Stimulated activated CD4-positive, alpha-beta T cell treated with anti-CD3 and anti-CD28 coated beads, Interleukin-15, amount 100 ng/mL, for 48 hours (primary cell): ENCODE data around the gene JARID2.
A peak's percentile ranks its signal among the peaks of the same experiment; 100 is the strongest.

ENCODE experiments used
- DNase-seq, 2 donors: peaks; one replicate each; pipeline ENCODE4 v3.0.0-alpha.2; 2020; ENCODE audit warnings: low read depth in 2 of 2

JARID2 gene

DNA sequence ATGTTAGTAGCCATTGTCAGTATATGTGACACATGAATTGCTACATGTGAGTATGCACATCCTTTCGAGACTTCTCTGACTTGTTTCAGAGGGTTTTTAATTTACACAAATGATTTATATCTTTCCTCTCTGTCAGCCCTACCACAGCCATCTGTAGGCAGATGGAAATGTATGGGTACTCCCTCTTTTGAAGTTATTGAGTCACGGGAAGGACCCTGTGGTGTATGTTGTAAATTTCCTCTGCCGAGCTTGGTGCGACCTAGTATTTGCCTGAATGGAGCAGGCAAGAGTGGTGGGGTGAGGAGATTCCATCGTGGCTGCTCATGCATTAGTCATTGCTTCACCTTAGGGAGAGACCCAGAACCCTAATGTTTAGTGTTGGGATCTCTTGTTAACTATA, 171.9 kb downstream of the JARID2 start:
- peak; percentile 36 to 41 for DNase-seq

DNA sequence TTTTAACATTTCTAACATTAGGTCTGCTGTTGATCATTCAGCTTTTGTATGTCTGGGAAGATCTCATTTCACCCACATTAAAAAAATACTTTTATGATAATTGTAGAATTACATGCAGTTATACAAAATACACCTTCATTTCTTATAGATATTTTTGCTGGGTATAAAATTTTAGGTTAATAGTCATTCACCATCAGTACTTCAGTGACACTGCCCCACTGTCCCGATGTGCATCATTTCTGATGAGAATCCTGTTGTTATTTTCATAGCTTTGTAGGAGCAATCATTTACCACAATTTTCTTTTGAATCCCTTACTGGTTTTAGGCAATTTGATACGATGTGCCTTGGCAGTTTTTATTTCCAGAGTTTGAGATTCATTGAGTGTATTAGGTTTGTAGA, 173.6 kb downstream of the JARID2 start:
- no peak for DNase-seq

DNA sequence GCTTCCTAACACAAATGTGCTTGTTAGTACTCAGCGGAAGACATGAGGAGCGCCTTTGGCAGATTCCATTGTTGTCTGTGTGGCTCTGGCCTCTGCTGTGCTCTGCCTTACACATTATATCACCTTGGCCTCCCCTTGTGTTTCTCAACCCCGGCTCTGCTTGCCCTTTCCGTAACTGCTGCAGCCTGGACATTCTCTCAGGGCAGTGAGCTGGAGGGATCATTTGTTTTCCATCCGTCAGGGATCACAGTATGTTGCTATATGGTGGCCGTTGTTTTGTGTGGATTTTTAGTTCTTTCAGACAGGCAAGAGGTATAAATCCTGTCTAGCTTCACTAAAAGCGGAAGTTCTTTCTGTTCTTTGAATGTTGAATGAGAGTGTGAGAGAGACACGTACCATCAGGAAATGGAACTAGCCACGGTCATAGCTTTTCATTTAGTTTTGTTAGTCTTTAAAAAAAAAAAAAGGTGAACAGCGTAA, 175.1 kb downstream of the JARID2 start:
- DNase-seq, result no peak

DNA sequence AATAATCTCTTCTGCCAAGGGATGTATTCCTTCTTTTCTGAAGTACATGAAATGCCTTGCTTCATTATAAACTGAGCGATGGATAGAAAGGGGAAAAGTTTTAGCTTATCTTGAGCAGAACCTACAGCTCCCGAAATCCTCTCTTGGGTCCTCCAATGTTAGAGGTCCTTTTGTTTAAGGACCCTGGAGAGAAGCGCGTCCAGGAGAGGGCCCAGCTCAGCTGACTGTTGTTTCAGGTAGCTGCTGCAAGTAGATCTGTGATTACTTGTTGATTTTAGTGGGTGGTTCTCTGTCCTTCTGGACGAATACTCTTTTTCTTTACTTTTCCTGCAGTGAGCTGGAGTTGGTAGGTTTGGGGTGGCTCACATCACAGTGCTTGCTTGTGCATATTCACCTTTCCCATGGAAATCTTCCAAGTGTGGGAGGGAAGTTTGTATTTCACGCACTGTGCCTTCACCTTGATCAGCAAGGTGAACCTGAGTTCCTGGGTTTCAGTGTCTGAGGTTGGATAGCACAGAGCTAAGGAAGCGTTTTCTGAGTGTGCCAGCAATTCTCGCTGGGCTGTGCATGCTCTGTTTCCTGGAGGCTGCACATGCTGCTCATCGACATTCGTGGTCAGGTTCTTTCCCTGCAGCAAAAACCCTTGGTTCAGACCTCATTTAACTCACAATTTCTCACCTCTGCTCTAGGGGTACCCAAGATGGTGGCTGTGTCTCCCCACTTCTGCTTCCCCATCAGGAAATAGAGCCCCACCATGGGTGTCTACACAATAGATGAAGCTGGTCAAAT, 176.3 kb downstream of the JARID2 start:
- DNase-seq, result no peak

DNA sequence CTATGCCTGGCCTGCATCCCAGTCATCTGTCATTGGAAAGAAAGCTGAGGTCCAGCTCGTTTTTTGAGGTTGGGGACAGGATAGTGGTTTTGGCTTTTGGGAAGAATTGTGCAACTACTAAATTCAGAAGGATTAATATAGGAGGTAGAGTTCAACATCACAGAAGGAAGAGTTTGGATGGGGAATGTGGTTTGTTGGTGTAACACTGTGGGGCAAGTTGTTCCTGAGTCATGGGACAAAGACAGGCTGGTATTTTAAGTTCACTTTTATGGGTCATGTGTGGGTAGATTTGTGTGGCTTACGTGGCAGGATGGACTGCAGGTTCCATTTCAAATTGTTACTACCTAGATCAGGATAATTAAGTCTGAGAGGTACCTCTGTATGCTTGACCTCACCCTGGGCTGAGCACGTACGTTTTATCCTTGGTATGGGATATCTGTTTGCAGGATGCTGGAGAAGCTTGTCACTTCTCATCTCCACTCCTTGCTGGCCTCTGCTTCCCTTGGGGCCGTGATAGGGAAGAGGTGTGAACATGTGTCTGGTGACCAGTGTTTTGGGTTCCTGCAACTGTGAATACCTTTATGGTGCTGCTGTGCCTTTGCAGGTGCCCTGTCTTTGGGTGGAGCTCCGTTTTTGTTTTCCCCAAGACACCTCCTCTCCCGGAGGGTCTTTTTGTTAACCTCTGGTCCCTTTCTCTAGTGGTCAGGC, 177.6 kb downstream of the JARID2 start:
- DNase-seq, result no peak

DNA sequence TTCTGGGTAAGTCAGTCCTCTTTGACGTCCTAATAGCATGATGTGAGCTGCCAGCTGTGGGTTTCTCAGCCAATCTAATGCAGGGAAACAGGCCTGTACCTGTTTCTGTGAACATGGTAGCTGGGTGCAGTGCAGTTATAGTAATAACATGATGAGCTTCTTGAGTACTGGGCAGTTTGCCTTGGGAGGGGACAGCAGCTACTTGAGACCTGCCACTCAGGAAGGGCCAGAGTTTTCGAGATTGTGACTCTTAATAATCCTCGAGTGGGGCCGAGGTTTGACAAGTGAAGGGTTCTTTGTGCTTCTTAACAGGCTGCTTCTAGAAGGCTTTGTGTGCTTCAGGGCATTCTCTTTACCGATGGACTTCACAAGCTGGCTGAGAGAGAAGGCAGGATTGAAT, 180.1 kb downstream of the JARID2 start:
- DNase-seq, result no peak

DNA sequence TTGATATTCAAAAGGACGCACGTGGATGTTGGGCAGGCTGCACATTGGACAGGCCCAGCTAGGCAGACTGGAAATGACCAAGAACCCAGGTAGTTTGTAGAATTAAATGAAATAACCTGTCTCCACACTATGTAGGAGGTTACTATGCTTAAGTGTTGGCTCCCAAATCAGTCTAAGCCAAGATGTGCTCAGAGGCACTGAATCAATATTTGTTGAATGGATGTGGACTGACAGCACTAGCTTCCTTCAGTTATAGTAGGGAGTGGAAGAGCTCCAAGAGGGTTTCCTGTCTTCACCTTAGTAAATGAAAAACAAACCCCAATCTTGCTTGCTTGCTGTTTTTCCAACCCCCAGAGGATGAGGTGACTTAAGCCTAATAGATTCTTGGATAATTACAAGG, 180.5 kb downstream of the JARID2 start:
- DNase-seq, result no peak

DNA sequence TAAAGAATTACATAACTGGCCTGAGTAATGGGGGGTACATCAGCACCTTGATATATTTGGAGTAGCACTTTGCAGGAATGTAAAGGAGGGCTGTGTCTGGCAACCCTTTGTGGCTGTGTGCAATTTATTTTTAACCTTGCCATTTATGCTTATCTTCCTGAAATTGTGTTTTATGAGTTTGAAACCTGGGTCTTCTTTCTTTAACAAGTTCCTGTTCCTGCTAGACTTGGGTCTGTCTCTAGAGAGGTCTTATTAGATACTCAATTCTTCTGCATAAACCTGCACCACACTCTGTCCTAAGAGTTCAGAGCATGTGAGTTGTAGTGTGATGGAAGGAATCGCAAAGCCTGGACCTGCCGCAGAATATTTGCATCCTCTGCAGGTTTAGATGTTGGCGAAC, 181.0 kb downstream of the JARID2 start:
- DNase-seq, result no peak

DNA sequence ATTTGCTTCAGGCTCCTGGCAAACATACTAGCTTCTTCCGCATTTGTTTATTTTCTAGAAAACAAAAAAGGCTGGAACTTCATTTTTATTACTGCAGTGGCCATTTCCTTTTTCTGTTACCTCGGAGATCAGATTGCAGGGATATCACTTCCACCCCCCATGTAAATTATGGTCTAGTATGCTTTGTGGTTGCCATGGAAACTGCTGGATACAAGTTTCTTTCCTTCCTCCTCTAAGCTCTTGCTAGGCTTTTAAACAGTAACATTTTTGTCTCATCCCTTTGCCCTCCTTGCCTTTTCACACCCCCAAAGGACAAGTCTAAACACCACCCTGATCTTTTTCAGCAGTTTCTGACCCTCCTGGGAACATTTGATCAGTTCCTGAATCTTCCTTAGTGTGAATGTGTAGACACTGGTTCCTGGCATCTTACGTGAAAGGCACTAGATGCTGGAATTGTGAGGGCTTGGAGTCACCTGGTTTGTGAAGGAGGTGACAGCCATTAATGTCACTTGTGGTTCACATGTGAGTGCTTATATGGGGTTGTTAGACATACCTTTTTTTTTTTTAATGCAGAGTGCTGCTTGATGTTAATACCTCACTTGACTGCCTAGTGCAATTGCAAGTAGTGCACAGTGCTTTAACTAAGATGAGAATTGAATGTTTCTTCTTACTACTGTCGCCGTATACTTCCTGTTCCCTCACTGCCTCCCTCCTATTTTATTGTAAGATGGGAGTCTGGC, 181.6 kb downstream of the JARID2 start:
- no peak for DNase-seq

DNA sequence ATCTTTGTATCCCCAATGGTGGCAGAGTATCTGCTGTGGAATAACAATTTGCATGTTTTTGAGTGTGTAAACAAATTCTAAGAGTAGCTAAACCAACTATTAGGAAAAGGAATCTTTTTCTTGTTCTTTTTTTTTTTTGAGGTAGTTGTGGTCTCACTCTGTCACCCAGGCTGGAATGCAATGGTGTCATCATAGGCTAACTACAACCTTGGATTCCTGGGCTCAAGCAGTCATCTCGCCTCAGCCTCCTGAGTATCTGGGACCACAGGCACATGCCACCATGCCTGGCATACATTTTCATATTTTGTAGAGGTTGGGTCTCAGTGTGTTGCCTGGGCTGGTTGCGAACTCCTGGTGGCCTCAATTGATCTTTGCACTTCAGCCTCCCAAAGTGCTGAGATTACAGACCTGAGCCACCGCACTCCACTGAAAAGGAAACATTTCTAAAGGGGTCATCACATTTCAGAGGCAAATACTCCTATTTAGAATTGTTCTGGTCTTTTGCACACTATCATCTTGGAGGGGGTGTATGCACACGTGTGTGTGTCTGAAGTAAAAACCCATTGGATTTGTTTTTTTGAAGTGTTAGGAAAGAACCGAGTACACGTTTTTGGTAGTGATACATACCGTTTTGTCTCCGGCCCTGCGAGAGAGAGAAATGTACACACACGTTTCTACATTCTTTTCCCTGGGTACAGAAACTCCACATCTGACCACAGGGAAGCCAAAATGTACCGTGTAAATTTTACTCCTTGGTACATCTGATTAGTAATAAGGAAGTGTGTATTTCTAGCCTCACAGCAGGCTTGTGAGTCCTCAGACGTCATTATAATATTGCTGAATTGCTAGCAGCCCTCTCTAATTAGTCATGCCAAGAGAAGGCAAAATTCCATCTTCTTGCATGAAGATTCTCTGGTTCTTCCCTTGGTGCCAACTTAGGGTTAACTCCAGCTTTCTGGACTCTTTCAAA, 183.6 kb downstream of the JARID2 start:
- no peak for DNase-seq

DNA sequence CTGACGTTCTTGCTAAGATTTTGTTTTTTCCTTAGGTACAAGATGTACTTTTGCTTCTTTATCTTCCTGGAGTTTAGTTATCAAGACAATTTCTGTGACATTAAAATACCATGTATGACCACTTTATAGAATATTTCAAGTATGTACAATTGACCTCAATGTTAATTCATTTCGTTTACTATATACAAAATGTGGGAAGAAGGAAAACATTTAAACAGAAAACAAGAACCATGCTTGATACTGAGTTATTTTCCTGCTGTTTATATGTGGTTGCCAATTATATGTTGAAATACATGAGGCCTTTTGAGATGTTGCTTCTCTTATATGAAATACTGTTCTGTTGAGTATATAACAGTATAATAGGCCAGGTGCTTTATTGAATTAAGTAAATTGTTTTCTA, 184.3 kb downstream of the JARID2 start:
- DNase-seq, result no peak

DNA sequence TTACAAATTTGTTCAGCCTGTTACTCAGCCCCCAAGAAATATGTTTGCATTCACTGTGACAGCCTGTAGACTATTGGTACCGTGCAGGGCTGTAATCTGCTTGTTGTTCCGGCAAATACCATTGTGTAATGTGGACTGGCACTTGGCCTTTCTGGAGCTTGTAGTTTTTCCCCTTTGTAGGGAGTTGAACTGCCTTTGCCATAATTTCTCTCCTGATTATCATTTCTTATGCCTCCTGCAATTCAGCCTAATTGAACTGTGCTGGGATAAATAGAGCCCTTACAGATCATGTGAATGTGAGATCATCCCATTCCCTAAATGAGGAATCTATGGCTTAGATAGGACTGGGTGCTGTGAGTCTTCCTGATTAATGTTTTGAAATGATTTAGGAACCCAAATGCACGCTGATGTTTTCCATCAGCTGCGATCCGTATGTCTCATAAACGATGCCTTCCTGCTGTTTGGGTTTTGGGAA, 185.1 kb downstream of the JARID2 start:
- DNase-seq, result no peak

DNA sequence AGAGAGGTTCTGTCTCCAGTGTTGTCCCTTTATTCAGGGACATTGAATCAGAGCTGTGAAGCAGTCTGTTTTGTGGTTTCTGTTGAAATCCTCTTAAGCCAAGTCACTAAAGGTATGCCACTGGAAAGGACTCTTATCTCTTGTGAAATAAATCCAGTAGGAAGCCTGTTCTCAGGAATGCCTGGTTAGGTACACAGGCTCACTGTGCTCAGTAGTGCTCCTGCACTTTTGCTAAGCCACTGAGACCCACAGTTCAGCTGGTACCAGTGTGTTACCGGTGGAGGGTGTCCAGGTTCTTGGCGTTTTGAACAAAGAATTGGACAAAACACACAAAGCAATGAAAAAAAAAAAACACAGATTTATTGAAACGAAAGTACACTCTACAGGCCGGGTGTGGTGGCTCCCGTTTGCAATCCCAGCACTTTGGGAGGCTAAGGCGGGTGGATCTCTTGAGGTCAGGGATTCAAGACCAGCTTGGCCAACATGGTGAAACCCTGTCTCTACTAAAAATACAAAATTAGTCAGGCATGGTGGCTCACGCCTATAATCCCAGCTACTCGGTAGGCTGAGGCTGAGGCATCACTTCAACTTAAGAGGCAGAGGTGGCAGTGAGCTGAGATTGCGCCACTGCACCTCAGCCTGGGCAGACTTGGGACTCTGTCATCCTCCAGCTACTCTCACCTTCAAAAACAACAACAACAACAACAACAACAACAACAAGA, 186.1 kb downstream of the JARID2 start:
- no peak for DNase-seq

DNA sequence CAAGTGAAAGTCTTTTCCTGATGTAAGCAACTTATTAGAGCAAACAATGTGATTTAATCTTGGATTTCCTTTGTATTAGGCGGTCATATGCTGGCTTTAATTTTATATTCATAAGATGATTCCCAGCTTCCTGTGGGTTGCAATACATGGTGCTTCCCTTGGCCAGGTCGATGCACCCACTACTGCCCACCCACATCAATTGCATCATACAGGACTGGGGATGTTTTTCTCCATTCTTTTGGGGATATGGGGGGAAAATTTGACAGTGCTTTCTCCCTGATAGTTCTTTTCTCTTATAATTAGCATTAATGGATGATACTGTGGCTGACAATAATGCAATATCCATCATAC, 187.6 kb downstream of the JARID2 start:
- no peak for DNase-seq

DNA sequence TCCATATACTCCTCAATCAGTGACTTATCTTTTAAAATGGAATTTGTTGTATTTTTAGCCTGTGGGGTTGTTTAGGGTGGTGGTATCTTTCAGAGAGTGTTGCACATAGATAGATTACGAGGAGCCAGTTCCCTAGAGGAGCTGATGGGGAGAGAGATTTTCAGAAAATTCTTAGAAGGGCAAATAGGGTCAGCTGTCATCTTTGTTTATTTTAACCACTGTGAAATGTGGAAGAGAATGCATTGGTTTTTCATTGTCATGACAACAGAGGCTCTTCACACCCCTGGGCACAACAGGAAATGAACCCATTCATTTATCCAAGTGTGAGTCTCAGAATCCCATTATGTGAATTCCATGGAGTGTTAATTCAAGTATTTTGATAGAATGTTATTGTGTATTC, 188.4 kb downstream of the JARID2 start:
- no peak for DNase-seq

DNA sequence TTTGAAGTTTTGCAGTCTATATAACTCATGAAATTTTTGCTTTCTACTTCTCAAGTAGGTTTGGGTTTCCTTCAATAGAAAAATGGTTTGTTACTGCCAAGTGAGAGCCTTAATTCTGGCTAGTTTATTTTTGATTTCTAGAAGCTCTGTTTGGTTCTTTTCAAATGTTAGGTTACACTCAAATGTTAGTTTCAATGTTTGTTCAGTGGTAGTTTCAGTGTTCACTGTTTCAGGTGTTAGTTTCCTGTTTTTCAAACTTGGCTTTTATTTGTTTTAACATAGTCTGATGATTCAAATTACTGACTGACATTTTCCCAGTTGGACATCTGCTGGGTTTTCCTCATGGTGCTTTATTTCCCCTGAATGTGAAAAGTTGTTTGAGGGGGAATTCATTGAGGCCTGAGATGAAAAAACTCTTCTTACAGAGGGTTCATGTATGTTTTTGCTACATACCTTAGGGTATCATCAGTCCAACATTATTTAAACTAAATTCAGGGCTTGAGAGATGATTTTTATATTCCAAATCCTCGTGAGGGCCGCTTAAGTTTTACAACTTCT, 189.0 kb downstream of the JARID2 start:
- no peak for DNase-seq

DNA sequence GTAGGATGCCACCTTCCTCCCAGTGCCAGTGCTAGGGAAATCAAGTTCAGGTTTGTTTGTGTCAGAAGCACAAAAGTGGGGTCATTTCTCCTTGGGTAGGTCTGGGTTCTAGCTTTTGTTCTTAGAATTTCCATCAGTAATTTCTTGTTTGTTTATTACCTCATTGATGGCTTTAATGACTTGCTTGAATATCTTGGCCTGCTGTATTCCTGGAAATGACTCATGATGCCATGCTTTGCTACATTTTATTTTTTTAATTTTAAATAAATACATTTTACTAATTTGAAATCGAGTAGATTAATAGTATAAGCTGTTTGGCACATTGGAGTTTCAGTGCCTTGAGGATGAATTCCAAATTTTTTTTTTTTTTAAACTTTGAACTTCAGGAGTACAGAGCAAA, 189.6 kb downstream of the JARID2 start:
- DNase-seq, result no peak

DNA sequence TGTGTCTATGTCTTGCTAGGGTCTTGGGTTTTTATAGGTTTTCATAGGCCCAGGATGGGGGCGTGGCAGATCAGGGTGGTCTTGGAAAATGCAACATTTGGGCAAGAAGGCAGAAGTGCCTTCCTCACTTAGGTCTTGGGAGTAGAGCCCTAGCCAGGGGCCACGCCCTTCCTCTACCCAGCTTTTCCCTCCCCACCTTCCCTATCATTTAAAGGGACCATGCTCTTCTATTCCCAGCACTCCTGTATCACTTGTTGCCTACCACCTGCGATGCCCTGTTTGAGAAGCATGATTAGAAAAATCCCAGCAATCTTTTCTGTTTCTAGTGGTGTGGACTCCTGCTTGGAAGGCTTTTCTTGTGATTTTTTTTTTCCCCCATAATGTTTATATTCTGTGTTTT, 190.6 kb downstream of the JARID2 start:
- DNase-seq, result no peak

DNA sequence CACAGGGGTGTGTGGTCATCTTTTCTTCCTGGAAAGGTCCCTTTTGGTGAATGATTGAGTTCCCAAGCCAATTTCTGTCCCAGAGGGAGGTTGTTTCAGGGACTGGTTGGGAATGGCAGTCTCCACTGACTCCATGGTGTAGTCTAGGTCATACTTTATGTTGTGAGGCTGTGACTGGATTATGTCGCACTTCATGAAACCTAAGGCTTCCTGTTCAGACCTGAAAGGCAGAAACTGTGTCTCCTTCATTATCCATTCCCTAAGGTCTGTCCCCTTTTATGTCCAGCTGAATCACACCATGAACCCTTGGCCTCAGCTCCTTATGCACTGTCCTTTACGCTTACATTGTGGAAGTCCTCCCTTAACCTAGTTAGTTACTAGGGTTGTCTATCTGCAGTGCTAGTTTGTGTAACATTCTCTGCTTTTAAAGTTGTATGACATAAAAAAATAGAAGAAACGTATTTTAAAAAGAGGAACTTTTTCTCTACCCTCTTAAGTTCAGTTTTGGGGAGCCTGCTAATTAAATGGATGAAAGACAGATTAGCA, 191.3 kb downstream of the JARID2 start:
- no peak for DNase-seq

DNA sequence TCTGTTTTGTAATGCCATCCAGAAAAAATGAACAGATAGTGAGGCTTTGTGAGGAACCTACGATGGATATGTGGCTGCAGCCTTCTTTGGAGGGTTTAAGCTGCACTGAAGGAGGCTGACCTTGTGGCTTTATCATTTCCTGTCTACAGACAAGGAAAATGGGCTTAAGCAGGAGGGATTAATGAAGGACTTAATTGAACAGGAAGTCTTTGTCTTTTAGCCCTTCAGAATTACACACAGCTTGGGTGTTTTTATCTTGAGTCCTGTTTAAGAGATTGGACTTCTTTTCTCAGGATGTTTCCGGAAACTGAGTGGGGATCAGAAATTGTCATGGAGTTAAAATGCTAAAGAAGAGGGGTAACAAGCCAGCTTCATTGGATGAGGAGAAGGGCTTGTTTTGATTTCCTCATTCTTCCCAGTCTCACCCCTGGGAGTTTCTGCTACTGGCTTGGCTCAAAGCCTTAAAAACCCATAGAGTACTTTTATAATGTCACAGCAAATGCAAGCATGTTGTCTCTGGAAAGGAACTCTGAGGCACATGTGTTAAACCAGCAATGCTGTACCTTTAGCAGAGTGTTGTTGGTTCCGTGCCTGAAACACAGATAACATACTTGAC, 193.6 kb downstream of the JARID2 start:
- DNase-seq, result no peak
